A673 (cell line): Measurements from ENCODE around the gene GLIS2. TPM values are rescaled to one million over a fixed set of nuclear protein-coding genes. Genes with fewer than 3 reads are reported as not detected.

Source experiments
- BruUV-seq: library from RNA; stranded (reverse); fragments of 400-500 nt; replicated peaks from 2 replicates; lab custom pipeline; 2021; lab: Mats Ljungman, UMichigan
- CTCF ChIA-PET: fragments of 300-600 bp; sonication (Branson Sonifier 250); formaldehyde crosslinking; loops from one replicate; lab custom pipeline; 2022; ENCODE audit warnings: antibody characterized with exemption; lab: Charles Lee
- POLR2A ChIA-PET: fragments of 300-600 bp; sonication (Branson Sonifier 250); formaldehyde crosslinking; loops from one replicate; lab custom pipeline; 2022; ENCODE audit warnings: antibody characterized with exemption; ENCODE audit not compliant: low non-redundant PET; lab: Charles Lee
- DNase-seq: peaks from one replicate; pipeline ENCODE4 v3.0.0-alpha.2; 2015; ENCODE audit warnings: low spot score
- H3K27ac ChIP-seq: fragments of 200-600 bp; sonication (generic); 2 replicates; pipeline ENCODE4 v1.5.1; 2016; ENCODE audit warnings: mixed run types, low read depth, mild to moderate bottlenecking, mixed read lengths, antibody characterized with exemption, low read length; ENCODE audit not compliant: poor library complexity, severe bottlenecking
- H3K27me3 ChIP-seq: fragments of 200-600 bp; sonication (generic); replicated peaks from 2 replicates; pipeline ENCODE4 v1.6.1; 2017; ENCODE audit warnings: mixed run types, low read depth, mild to moderate bottlenecking, mixed read lengths, antibody characterized with exemption, low read length; ENCODE audit not compliant: insufficient read depth, poor library complexity
- H3K36me3 ChIP-seq: fragments of 200-600 bp; sonication (generic); 2 replicates; pipeline ENCODE4 v1.6.1; 2016; ENCODE audit warnings: mixed run types, mild to moderate bottlenecking, mixed read lengths, antibody characterized with exemption, low read length; ENCODE audit not compliant: insufficient read depth, poor library complexity, severe bottlenecking
- H3K4me1 ChIP-seq: fragments of 200-600 bp; sonication (generic); 2 replicates; pipeline ENCODE4 v1.6.1; 2017; ENCODE audit warnings: mixed run types, mild to moderate bottlenecking, mixed read lengths, antibody characterized with exemption, low read length; ENCODE audit not compliant: insufficient read depth, poor library complexity, severe bottlenecking
- H3K4me3 ChIP-seq: fragments of 200-600 bp; sonication (generic); 2 replicates; pipeline ENCODE4 v1.5.1; 2016; ENCODE audit warnings: low read depth, mixed run types, mild to moderate bottlenecking, mixed read lengths, low read length; ENCODE audit not compliant: poor library complexity, severe bottlenecking
- H3K9me3 ChIP-seq: fragments of 200-600 bp; sonication (generic); 2 replicates; pipeline ENCODE4 v1.6.1; 2016; ENCODE audit warnings: mixed run types, low read depth, mild to moderate bottlenecking, mixed read lengths, antibody characterized with exemption, low read length; ENCODE audit not compliant: poor library complexity, severe bottlenecking
- EZH2 ChIP-seq: fragments of 200-600 bp; sonication (generic); IDR thresholded peaks from 2 replicates; pipeline ENCODE4 v1.6.1; 2017; ENCODE audit warnings: borderline replicate concordance, low read depth, mild to moderate bottlenecking, mixed read lengths, antibody characterized with exemption, low read length; ENCODE audit not compliant: poor library complexity, severe bottlenecking
- intact Hi-C: fragments of 100-400 bp; cut with micrococcal nuclease; formaldehyde crosslinking; loops from one replicate; pipeline ENCODE4 v1.10.0; 2022; ENCODE audit not compliant: unreplicated experiment
- total RNA-seq: library from RNA; stranded (reverse); gene quantifications from 2 replicates; pipeline ENCODE4 v1.2.3, GENCODE V29; 2021
- TF ChIP-seq, protein P1 (sequence below): fragments of 300-800, 200-600 bp; sonication (generic); conservative IDR thresholded peaks from 2 replicates; pipeline ENCODE4 v1.5.1; 2017; ENCODE audit warnings: low read depth, mild to moderate bottlenecking, antibody characterized with exemption, low read length, moderate library complexity, mixed read lengths

GLIS2 gene
- total RNA-seq, 1 experiment from 2014 or later = 10.6 TPM

DNA sequence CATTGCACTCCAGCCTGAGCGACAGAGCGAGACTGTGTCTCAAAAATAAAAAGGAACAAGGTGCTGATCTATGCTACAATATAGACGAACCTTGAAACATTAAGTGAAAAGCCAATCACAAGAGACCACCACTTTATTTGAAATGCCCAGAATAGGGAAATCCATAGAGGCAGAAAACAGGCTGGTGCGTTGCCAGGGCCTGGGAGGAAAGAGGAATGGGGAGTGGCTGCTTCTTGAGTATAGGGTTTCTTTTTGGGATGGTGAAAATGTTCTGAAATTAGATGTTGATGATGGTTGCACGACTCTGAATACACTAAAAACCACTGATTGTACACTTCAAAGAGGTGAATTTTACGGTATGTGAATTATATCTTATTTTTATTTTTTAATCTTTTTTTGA lies 20.3 kb upstream of the GLIS2 start:
- Histone ChIP-seq H3K36me3 (no peaks in the 10 kb centered on the region), H3K4me1 (peaks cover 22% of the 10 kb centered on the region), H3K9me3 (no peaks in the 10 kb centered on the region), H3K27ac (no peak overlapping the region), H3K4me3 (no peak overlapping the region), H3K27me3 (no peaks in the 10 kb centered on the region)
- intact Hi-C loops = no loop called here
- no peak for DNase-seq
- CTCF ChIA-PET = no interaction called here
- BruUV-seq = no TSS peak
- TF ChIP-seq EZH2 = no peak
- TF ChIP-seq, protein P1, sequence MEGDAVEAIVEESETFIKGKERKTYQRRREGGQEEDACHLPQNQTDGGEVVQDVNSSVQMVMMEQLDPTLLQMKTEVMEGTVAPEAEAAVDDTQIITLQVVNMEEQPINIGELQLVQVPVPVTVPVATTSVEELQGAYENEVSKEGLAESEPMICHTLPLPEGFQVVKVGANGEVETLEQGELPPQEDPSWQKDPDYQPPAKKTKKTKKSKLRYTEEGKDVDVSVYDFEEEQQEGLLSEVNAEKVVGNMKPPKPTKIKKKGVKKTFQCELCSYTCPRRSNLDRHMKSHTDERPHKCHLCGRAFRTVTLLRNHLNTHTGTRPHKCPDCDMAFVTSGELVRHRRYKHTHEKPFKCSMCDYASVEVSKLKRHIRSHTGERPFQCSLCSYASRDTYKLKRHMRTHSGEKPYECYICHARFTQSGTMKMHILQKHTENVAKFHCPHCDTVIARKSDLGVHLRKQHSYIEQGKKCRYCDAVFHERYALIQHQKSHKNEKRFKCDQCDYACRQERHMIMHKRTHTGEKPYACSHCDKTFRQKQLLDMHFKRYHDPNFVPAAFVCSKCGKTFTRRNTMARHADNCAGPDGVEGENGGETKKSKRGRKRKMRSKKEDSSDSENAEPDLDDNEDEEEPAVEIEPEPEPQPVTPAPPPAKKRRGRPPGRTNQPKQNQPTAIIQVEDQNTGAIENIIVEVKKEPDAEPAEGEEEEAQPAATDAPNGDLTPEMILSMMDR = no peak
- POLR2A ChIA-PET = no interaction called here

DNA sequence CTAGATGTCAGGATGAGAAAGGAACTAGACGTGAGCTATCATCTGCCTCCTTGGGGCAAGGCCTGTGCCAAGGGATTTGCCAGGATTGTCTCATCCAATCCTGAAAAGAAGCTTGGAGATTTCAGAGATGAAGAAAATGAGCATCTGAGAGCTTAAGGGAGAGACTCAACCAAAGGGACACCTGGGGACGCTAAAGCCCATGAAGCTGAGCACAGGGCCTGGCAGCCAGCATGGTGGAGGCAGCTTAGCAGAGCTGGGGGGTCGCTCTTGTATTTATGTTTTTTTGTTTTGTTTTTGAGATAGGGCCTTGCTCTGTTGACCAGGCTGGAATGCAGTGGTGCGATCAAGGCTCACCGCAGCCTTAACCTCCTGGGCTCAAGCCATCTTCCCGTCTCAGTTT lies 18.4 kb upstream of the GLIS2 start:
- Histone ChIP-seq H3K27ac (no peak overlapping the region), H3K36me3 (no peaks in the 10 kb centered on the region), H3K27me3 (no peaks in the 10 kb centered on the region), H3K4me3 (no peak overlapping the region), H3K4me1 (peaks cover 22% of the 10 kb centered on the region), H3K9me3 (no peaks in the 10 kb centered on the region)
- no TSS peak for BruUV-seq
- CTCF ChIA-PET = no interaction called here
- POLR2A ChIA-PET = no interaction called here
- DNase-seq = no peak
- TF ChIP-seq, protein P1 = no peak
- TF ChIP-seq EZH2 = no peak
- intact Hi-C loops = no loop called here

DNA sequence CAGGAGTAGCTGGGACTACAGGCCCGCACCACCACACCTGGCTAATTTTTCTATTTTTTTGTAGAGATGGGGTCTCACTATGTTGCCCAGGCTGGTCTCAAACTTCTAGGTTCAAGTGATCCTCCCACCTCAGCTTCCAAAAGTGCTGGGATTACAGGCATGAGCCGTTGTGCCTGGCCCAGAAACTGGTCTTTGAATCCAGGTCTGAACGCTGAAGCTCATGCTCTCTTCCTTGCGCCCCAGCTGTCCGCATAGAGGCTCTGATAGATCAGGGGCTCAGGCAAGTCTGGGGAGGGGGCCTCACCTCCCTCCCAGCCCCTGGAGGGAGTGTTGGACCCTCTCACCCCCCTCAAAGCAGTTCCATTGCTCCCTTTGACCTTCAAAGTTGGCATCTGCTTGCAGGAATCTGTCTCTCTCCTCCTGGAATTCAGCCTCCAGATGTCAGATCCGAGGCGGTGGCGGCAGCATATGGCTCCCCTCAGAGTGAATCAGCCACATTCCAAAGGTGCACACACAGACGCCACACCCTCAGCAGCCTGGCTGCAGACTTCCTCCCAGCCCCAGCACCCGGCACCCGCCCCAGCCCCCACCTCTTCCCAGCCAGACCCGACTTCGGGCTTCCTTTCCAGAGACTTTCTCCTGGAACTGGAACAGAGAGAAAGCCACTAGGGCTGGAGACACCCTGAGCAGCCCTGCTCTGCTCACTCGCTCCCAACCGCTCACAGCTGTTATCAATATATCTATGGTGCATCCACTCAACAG lies 16.9 kb upstream of the GLIS2 start:
- intact Hi-C loops = no loop called here
- Histone ChIP-seq H3K27me3 (no peaks in the 10 kb centered on the region), H3K4me3 (no peak overlapping the region), H3K36me3 (no peaks in the 10 kb centered on the region), H3K27ac (peak overlapping the region; percentile 49), H3K9me3 (no peaks in the 10 kb centered on the region), H3K4me1 (peaks cover 13% of the 10 kb centered on the region)
- POLR2A ChIA-PET = no interaction called here
- TF ChIP-seq, protein P1 = no peak
- TF ChIP-seq EZH2 = no peak
- no TSS peak for BruUV-seq
- CTCF ChIA-PET = interaction anchor here (0.7 kb wide), 1 partner anchor 250 kb away, joined by 7 read pairs; no protein-coding TSS in a partner anchor
- peak; percentile 63 for DNase-seq
